ENCODE measurements around the gene ACP3.

DNA sequence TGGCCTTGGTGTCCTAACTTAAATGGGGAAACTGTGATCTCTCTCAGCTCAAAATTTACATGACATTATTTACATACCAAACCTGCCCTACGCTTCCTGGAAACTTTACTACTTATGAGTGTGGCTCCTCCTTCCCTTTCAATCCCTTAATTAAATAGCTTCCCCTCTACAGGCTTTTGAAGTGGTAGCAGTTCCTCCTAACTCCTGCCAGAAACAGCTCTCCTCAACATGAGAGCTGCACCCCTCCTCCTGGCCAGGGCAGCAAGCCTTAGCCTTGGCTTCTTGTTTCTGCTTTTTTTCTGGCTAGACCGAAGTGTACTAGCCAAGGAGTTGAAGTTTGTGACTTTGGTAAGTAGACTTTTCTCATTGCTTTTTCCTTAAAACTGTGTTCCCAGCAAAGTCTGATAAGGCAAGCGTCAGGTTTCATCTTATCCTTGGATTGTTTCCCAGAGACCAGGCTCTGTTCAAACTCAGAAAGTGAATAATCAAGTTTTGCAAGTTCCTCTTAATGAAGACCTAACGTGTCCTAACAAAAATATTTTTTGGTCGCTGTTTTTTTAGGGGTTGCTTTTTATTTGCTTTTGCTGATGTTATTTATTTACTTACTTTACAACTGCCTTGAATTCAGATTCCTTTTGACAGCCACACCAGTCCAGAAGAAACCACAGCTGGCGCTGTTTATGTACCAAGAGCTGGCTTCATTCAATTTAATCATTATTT, at the start of gene ACP3:
- TF ChIP-seq, protein P1, sequence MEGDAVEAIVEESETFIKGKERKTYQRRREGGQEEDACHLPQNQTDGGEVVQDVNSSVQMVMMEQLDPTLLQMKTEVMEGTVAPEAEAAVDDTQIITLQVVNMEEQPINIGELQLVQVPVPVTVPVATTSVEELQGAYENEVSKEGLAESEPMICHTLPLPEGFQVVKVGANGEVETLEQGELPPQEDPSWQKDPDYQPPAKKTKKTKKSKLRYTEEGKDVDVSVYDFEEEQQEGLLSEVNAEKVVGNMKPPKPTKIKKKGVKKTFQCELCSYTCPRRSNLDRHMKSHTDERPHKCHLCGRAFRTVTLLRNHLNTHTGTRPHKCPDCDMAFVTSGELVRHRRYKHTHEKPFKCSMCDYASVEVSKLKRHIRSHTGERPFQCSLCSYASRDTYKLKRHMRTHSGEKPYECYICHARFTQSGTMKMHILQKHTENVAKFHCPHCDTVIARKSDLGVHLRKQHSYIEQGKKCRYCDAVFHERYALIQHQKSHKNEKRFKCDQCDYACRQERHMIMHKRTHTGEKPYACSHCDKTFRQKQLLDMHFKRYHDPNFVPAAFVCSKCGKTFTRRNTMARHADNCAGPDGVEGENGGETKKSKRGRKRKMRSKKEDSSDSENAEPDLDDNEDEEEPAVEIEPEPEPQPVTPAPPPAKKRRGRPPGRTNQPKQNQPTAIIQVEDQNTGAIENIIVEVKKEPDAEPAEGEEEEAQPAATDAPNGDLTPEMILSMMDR (conservative IDR thresholded peaks at IDR 0.05): peak; percentile 27
- TF ChIP-seq ZFX (IDR thresholded peaks at IDR 0.05): no peak
